COLO668 (cell line): ENCODE data around the gene MYL12B.
"Not testable (repeated sequence)": the region's sequence is repeated elsewhere in the genome, so short reads cannot be mapped to it uniquely, and the experiment has no call there.

Experiments used
- DNase-seq: peaks from one replicate; lab custom pipeline; 2025; ENCODE audit not compliant: unreplicated experiment; lab: John Stamatoyannopoulos, UW

The MYL12B gene

DNA sequence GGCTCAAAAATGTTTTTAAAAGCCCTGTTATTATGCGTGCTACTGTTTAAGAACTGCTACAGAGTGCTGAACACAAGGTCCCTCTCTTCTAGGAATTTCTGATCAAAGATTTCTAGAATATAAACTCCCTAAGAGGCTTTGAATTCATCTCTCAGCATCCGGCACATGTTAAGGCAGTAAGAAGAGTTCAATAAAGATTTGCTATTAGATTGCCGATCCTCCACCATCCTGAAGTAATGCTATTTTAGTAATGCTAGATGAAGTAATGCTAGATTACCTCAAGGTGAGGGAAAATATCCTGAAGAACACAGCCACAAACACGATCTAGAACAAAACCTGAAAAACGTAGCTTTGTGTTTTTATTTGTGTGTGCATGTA lies 949 bp upstream of the MYL12B start:
- no peak for DNase-seq

DNA sequence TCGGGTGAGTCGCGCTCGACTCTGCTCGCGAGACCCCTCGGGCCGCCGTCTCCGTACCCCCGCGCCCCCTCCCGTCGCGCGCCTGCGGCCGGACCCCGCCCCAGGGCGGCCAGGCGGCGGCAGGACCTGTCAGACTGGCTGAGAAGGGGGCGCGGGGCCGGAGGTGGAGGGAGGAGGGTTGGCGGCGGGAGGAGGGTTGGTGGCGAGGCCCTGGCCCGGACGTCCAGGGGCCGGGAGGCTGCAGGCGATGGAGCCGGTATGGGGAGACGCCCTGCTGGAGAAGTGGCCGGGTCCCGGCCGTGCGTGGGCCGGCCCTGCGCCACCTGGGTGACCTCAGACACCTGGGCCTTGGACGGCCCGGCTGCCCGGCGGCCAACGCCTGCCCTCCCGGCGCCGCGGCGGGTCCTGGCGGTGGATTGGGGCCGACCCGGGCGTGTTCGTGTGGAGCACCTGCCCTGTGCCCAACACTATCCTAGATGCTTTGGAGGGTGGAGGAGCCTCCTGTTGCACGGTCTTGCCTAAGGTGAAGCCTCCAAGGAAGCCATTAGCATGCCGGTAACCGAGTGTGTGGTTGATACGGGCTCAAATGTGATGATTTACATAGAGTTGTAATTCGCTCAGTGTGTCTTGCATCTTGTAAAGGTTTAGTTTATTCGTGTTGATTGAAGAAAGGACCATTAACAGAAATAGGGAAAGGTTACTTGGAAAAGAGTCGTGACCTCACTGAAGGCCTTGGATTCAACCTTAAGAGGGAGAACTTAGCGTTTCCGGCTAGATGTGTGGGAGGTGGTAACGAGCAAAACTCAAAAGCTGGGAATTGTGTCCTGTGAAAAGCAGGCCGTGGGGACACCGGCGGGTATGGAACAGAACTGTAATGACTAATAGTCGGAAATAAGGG lies 550 bp downstream of the MYL12B start:
- DNase-seq: peak; percentile 67

DNA sequence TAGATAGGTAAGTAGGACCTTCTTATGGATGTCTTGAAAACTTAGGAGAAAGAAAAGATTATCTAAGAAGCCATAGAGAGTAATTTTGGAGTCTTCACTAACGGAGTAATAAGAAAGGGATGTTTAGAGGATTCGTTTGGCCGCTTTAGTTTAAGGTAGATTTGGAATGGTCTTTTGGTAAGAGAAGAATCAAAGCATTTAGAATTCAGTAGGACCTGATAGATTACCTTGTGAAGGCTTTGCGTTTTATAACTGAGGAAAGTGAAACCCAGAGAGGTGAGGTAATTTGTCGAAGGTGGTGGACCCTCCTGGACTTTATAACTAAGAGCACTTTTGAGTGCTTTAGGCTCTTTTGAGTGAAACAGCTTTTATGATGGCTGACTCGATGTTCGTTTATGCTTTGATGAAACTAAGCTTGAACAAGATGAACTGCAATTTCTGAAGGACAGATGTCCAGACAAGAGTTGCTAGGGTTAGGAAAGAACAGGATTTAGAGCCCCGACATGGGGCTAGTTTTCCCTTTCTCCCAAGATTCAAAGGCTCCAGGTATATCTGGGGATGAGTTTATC lies 1.3 kb downstream of the MYL12B start:
- DNase-seq: no peak

DNA sequence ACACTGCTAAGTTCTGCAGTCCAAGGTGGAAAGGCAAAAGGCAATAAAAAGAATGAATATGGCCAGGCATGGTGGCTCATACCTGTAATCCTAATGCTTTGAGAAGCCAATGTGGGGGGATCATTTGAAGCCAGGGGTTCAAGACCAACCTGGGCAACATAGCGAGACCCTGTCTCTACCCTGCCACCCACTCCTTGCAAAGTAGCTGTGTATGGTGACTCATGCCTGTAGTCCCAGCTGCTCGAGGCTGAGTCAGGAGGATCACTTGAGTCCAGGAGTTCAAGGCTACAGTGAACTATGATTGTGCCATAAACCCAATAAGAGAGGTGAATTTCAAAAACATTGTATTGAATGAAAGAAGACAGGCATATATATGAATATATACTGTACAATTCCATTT lies 2.4 kb downstream of the MYL12B start:
- no peak for DNase-seq

DNA sequence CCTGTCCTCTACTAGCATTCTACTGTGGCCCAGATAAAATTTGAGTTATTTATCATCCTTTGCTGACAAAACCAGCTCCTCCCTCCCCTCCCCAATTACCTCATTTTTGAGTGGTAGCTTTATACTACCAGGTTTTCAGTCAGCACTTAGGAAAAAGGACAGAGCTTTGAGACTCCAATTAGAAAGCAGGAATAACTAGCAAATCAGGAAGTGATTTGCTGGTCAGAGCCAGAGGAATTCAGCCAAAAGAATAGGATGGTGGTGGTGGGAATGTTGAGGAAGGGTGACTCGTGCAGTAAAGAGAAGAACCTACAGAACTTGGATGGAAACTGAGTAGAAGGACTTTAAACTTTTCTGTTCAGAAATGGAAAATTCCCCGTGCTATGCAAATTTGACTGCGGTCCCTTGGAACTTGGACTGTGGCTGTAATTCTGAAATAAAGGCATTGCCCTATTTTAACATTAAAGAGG lies 3.7 kb downstream of the MYL12B start:
- DNase-seq: no peak

DNA sequence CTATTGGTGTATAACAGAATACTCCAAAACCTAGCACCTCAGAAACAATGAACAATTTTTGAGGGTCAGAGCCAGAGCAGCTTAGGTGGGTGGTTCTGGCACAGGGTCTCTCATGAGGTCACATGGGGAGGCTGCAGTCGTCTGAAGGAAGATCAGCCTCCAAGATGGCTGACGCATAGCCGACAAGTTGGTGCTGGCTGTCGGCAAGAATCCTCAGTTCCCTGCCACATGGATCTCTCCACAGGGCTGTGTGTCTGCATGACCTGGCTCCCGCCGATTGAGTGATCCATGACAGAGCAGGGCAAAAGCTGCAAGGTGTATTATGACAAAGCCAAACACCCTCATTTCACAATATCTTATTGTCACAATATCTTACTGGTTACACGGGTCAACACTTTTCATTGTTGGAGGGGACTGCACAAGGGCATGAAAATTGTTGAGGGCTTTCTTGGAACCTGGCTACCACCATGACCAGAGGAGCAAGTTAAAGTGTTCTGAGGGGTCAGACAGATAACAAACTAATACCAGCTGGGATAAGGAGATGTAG lies 4.2 kb downstream of the MYL12B start:
- DNase-seq: no peak

DNA sequence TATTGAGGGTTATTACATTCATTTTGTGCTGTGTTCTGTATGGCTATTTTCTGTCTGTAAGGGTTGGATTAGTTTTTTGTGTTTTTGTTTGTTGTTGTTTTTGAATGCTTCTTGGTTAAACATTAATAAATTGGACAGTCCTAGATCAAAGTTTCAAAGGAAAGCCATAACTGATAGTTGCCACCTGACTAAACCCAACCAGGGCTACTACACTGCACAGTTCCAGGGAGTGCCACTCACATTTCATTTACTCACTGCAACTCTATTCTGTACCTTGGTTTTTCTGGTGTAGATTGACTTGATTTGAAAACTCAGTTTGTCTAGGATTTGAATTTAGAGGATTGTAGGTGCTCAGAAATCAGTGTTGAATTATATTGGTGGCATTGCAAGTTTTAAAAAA lies 6.4 kb downstream of the MYL12B start:
- DNase-seq: no peak

DNA sequence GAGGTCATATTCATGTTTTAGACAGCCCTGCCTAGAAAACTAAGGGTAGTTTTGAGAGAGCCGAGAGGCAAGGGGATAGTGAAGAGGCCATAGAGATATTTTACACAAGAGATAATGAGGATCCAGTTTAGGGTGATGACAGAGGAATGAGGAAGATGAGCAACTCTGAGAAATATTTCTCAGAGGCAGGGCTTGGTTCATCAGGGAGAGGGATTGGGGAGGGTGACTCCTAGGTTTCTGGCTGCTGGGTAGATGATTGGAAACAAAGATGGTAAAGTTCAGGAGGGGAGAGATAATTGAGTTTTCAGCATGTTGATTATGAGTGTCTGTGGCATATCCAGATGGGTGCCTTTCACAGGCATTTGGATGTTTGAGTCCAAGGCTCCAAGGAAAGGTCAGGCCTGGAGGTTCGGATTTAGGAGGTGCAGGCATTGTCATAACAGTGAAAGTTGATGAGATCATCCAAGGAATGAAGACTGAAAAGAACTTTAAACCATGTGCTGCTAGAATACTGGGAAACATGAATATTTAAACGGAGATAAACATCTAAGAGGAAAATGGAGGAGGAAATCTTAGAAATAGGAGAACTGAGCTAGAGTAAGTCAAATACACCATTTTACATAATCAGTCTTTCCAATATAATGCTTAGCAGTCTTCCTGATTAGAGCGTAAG lies 7.4 kb downstream of the MYL12B start:
- no peak for DNase-seq

DNA sequence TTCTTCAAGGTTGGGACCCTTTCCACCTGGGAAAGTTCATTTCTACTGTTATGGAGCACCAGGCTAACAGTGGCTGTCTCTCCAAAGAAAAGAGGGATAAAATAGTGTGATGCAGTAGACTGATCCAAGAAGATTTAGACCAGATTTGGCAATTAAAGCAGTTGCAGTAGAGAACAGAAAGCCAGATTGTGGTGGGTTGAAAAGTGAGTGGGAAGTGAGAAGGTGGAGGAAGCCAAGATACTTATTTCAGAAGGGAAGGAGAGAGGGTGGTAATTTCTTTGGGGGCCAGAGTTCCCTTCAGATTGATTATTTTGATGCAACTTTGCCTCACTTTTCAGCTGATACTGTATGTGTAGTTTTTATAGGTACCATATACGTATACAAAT lies 8.0 kb downstream of the MYL12B start:
- no peak for DNase-seq

DNA sequence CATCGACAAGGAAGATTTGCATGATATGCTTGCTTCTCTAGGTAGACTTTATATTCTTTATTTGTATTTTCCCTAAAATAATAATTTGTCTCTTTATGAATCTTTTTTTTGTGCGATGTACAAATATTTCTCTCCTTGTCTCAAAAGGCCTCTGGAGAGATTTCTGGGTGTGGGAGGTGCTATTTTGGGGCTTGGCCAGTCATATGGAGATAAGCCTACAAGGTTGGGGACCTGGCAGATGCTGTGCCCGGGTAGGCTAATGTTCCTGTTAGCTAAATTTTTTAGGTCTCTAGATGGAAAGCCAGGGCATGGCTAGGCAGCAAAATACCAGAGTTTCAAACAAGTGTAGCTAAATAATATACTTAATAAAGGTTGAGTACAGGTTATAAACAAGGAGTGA lies 11.1 kb downstream of the MYL12B start:
- no peak for DNase-seq

DNA sequence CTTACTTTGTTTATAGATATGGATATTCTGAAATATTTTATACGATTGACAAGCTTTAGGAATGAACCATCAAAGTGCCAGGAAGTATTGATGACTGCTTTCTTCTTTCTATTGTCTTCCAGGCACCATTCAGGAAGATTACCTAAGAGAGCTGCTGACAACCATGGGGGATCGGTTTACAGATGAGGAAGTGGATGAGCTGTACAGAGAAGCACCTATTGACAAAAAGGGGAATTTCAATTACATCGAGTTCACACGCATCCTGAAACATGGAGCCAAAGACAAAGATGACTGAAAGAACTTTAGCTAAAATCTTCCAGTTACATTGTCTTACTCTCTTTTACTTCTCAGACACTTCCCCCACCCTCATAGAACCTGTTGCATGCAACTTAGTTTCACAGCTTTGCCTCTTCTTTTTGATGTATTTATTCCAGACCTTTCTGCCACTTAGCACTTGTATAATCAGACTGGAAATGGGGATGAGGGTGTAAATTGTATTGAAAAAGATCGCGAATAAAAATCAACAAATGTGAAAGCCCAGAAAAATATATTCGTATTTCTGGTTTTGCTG lies 15.8 kb downstream of the MYL12B start:
- not testable (repeated sequence) for DNase-seq

DNA sequence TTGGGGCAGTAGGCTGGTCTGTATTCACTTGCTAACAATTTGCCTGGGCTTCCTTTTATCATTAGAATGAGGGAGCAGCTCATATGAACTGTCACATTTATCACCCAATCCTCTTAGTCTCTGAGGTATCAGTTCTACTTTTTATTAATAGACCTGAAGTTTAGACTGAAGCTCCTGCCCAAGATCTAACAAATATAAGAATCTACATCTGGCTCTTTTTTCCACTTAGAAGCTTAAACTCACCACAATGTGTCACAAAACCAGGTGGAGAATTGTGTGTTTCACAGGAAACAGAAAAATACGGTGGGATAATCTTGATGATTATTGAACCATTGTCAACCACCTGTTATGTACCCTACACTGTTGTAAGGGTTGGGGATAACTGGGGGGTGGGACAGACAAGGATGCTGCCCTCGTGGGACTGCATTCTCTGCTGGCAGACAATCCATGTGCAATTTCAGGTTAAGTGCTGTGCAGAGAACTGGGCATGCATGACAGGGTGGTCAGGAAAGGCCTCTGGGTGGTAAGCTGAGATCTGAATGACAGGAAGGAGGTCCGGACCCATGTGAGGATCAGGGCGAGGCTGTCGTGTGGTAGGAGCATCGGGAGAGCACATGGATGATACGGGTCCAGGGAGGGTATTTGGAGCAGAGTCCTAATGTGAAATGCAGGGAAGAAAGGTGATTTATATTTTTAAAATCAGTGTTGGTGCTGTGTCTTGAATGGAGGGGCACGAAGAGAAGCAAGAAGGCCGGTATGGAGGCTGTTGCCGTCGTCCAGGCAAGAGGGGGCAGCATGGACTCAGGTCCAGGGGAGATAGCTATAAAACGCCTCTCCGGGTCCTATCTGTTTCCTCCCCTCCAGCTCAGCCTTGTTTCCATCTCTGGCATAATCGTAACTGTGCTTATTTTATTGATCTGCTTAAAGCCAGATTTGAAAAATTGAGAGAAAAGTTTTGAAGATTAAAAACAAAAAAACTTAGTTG lies 17.6 kb downstream of the MYL12B start:
- DNase-seq: no peak

DNA sequence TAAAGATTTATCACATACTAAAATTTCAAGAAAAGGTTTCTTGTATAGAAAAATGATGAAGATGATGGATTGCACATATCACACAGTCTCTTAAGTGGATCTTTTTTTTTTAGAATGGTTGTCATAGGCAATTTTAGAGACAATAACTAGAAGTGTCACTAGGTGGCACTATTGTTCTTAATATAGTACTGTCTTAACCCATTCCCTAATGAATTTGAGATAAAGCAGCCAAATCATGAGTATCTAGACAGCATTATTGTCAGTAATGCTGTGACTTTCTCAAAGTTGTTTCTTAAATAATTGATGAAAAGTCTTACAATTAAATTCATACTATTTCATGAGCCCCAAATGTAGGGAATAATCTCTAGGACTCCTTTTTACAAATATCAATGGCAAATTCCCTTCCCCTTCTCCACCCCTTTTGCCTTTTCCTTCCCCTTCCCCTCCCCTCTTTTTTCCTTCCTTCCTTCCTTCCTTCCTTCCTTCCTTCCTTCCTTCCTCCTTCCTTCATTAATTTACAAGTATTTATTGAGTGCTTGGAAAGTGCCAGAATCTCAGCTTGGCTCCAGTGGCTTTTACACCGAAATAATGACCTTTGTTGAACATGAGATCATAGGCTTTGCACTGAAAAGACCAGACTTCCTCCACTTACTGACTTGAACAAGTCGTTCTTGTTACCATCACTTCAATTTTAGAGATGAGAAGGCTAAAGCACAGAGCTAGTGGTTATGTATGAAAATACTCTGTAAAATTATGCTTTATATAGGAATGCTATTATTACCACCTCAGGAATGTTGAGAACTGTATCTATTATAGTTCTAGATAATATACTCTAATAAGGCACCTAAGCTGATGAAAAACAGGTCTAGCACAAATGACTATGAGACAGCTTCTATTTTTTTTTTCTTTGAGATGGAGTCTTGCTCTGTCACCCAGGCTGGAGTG lies 19.8 kb downstream of the MYL12B start:
- no peak for DNase-seq

DNA sequence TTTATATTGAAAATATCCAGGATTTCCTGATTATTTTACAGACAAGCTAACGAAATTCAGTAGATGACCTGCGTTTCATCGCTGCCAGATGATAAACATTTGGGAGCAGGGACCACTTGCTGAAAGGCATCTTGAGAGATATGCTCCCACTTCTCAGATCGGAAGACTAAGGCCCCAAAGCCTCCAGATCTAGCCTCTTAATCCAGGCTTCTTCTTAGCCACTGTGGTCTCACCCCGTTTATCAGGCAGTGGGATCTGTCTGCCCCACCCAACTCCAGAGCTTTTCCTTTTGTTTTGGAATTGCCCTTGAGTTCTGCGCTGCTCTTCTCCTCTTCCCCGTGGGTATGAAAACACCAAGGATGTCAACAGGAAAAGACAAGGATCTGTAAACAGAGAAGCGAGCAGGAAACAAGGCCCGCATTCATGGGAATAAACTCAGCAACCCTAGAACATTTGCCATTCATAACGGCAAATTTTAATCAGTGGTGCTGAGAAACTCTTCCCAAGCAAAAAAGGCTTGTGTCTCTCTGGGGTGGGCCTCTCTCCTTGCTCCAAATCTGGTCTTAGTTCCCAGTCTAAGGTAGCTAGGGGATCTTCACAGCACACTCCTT lies 21.4 kb downstream of the MYL12B start:
- DNase-seq: no peak

DNA sequence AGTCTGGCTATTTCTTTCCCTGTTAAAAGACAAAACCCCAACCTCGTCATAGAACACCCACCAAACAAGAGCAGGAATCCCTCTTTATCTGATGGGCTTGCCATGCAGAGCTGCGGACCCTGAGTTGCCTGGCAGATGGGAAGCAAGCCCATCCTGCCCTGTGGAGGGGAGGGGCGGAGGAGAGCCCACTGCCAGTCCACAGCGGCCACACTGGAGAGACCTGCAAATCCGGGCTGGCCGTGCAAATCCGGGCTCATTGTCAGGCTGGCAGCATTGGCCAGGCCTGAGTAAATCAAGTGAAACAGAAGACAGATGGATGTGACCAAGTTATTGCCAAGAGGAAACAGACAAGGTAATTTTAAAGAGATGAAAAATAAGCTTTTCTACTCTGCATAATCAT lies 22.0 kb downstream of the MYL12B start:
- no peak for DNase-seq

DNA sequence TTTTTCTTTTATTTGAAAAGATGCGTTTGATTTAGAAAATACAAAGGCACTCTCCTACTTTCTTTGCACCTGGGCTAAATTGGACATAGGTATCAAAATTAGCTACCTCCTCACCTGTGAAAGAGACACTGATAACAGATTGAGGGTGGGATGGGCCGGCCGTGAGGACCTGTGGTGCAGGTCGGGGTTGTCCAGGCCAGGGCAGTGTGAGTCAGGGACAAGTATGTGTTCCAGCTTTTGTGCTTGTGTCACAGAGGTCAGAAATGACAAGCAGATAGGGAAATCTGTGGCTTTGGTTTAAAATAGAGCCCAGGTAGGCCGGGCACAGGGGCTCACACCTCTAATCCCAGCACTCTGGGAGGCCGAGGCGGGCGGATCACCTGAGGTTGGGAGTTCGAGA lies 22.6 kb downstream of the MYL12B start:
- DNase-seq: no peak

DNA sequence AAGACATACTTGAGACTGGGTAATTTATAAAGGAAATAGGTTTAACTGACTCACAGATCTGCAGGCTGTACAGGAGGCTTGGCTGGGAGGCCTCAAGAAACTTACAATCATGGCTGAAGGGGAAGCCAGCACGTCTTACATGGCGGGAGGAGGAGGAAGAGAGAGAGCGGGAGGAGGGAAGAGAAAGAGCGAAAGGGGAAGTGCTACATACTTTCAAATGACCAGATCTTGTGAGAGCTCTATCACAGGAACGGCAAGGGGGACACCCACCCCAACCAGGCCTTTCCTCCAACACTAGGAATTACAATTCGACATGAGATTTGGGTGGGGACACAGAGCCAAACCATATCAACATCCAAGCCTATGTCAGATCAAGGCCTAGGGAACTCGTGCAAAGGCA lies 24.2 kb downstream of the MYL12B start:
- DNase-seq: no peak

DNA sequence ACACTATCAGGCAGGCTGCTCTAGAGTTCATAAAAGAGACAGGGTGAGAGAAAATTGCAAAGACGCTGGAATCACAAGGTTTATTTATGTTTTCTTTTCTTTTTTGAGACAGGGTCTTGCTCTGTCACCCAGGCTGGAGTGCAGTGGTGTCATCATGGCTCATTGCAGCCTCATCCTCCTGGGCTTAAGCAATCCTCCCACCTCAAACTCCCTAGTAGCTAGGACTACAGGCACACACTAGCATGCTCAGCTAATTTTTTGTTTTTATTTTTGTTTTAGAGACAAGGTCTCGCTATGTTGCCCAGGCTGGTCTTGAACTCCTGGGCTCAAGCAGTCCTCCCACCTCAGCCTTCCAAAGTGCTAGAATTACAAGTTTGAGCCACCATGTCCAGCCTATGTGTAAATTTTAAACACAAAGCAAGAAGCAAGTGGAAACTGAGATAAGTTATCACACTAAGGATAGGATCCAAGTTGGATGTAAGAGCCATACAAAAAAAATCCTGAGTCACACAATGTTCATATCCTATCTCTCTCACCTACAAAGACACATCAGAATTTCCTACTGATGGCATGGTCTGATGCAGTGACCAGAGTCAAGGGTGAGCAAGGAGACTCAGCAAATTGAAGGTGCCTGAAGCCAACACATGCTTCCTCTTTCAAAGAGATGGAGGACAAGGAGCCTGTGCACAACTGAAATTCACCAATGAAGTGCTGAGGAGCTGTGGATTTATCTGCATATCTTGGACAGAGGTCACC lies 31.4 kb downstream of the MYL12B start:
- DNase-seq: no peak
